ENCODE measurements around the gene FGF14.
"Not testable (repeated sequence)": the region's sequence is repeated elsewhere in the genome, so short reads cannot be mapped to it uniquely, and the experiment has no call there.

- TF ChIP-seq RFX5 (IDR thresholded peaks at IDR 0.05; ENCODE audit: low read depth, low read length); CTCF (conservative IDR thresholded peaks at IDR 0.05; ENCODE audit: low read depth, low read length); POLR2A (IDR thresholded peaks at IDR 0.05; ENCODE audit: low read depth, low read length); SMC3 (IDR thresholded peaks at IDR 0.05; ENCODE audit: low read depth, low read length); USF2 (IDR thresholded peaks at IDR 0.05; ENCODE audit: low read depth, low read length); MAFK (IDR thresholded peaks at IDR 0.05; ENCODE audit: low read depth, low read length); CHD1 (IDR thresholded peaks at IDR 0.05; ENCODE audit: low read depth, low read length); RAD21 (IDR thresholded peaks at IDR 0.05; ENCODE audit: low read length); CEBPB (IDR thresholded peaks at IDR 0.05; ENCODE audit: low read depth, low read length); FOS (IDR thresholded peaks at IDR 0.05; ENCODE audit: low read depth, low read length); MAZ (IDR thresholded peaks at IDR 0.05; ENCODE audit: borderline replicate concordance, low read depth, low read length): not testable (repeated sequence)
These were observed 333.5 kb downstream of the FGF14 start for GRCh38 chr13:102068323-102068722.

Data from IMR-90 (cell line).